ENCODE results near the gene CACNG3.
"Not testable (repeated sequence)": the region's sequence is repeated elsewhere in the genome, so short reads cannot be mapped to it uniquely, and the experiment has no call there.

Gene CACNG3

GRCh38 chr16:24281466-24281865 lies 25.3 kb downstream of the CACNG3 start:
- no peak for DNase-seq

- no peak for DNase-seq
These were observed 26.0 kb downstream of the CACNG3 start for GRCh38 chr16:24282141-24282540.

- DNase-seq = no peak
These were observed 30.7 kb downstream of the CACNG3 start for GRCh38 chr16:24286741-24287405.

DNA sequence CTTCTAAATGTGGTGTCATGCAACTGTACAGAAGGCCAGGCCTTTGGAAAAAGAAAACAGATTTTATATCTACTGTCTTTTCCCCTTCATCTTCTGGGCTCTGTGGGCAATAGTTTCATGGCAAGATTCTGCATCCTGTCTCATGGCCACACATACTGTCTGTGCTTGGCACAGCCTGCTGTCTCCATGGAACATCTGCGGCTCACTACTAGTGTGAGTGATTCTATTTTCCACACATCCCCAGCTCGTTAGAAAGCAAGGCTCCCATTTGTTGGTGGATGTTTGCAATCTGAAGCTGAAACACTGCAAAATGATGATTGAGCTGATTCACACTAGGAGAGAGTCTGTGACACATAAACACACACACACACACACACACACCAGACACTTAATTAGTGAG lies 32.4 kb downstream of the CACNG3 start:
- no peak for DNase-seq

DNA sequence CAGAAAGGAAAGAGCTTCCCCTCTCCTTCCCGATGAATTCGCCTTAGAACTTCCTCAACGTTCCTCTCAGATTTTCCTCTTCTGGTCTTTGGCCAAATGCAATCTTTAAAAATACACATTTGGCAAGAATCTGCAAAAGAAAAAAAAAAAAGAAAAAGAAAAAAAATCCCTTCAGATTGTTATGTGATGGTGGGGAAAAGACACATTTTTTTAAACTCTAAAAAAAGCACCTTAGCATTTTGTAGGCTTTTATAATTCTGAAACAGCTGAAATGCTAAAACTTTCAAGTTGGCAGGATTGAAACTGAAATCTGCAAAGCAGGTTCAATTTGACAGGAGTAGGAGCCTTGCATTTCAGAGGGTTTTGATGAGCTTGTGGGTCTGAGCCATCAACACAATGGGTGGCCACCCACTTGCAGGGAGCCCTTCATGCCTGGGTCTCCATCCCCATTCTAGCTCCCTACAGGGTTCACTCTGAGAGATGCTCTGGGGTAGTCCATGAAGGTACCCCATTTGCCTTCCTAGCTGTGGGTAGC lies 33.1 kb downstream of the CACNG3 start:
- no peak for DNase-seq

DNA sequence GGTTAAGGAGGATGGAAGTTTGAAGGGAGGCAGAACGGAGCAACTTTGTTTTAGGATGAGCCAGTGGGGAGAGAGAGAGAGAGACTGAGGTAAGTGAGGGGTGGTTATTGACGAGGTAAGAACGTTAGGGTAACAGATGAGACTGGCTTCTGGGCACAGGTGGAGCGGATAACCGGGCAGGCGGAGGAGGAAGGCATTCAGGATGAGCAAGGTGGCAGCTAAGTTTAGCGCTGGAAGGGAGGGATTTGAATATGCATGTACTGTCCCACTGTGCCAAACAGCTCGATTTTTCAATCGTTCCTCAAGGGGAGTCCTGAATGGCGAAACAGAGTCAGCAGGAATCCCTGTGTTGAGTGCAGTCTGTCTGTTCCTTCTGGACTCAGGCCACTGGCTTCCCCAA lies 35.8 kb downstream of the CACNG3 start:
- no peak for DNase-seq

DNA sequence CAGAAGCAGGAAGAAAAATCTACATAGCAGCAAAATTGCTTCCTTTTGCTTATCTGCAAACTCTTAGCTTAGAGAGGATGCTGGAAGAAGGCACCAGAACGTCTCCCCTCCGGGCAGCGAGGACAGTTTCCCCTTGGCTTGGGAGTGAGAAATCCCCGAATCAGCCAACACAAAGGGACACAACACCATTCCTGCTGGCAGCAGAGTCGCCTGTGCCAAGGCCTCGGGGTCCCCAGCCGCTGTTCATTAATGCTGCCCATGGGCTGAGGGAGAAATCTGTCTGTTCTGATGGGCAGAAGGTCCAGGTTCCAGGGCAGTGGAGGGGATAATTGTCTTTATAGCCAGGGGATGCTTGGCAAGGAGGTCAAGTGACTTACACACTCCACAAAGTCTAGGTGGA lies 38.0 kb downstream of the CACNG3 start:
- DNase-seq = no peak

DNA sequence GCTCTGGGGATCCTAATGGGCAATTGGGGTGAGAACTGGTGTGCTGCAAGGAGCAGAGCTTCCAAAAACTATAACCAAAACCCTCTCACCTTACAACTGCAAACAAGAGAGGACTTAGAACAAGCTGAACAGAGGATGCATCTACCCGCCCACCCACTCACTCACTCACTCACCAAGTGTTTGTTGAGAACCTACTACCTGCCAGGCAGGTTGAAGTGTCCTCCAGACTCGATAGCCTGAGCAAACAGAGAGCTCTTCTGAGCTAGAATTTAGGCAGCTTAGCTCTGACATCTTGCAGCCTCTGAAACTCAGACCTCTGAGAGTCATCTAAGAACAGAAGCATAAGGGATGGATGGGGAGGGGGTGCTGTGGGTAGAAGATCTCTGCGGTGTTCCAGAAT lies 41.2 kb downstream of the CACNG3 start:
- DNase-seq = no peak

- no peak for DNase-seq
These were observed 42.5 kb downstream of the CACNG3 start for GRCh38 chr16:24298548-24299167.

- DNase-seq = not testable (repeated sequence)
These were observed 44.6 kb downstream of the CACNG3 start for GRCh38 chr16:24300750-24301149.

GRCh38 chr16:24302636-24303035 lies 46.5 kb downstream of the CACNG3 start:
- DNase-seq = no peak

DNA sequence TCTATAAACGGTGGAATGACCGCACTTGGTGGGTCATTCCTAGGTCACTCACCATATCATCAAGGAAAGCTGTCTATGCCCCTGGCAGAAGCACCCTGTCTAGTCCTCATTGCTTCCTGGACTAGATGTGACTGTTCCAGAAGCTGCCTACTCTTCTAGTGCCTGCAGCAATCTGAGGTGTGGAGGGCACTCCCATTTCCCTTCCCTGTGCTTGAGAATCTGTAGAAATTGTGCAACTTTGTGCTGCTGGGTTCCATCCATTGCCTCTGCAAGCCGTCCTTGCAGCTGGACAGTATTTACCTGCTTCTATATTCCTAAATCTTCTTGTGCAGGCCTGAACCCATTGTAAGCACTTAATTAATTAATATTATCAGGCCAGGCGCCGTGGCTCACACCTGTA lies 52.1 kb downstream of the CACNG3 start:
- no peak for DNase-seq

DNA sequence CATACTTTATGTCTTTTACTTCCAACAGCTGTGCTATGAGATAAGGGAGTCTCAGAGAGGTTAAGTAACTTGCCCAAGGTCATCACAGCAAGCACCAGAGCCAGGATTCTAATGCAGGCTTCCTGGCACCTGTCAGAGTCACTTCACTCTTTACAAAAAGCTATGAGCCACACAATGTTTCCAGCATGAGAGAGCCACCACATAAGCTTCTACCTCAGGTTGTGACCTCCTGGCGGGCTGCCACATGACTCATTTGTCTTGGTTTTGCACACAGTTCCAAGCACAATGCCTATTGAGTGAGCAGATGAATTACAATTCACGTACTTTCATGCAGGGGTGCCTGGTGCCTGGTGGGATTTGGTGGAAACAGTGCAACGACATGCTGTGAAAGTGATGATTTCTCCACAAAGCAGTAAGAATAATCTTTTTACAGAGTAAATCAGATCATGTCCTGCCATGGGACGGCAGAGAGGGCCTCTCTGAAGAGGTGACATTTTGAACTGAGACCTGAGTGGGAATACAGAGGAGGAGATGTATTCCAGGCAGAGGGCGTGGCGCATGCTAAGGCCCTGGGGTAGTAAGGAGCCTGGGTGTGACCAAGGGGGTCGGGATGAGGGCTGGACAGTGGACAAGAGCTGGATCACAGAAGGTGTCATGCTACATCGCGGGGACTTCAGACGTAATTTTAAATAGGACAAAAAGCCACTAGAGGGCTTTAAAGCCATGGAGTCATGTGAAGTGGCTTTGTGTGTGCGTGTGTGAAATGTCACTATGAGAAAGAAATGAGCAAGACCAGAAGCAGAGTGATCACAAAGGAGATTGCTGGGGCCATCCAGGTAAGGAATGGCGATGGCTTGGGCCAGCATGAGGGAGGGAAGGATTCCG lies 53.4 kb downstream of the CACNG3 start:
- DNase-seq = no peak

DNA sequence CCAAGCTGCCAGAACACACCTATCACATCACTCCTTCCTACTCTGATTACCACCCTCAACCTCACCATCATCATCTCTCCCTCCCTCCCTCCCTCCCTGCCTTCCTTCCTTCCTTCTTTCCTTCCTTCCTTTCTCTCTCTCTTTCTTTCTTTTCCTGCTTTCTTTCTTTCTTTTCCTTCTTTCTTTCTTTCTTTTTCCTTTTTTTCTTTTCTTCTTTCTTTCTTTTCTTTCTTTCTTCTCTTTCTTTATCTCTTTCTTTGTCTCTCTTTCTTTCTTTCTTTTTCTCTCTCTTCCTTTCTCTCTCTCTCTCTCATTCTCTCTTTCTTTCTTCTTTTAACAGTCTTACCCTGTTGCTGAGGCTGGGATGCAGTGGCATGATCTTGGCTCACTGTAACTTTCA lies 59.2 kb downstream of the CACNG3 start:
- DNase-seq = no peak

DNA sequence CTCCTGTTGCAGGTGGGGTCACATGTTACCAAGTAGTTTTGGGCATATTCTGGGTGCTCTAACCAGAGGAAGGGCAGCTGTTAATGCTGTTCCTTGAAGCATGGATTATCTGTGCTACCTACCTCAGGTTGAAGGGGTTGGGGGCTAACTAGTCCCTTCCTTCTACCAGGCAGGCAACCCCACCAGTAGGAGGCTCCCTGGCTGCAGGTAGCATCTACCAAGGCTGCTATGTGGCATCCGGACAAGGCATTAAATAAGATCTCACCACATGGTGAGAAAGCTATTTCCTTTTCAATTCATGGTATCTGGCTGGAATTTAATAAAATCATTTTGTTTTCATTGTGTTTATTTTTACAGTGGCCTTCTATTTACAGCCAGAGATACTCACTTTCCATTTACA lies 62.5 kb downstream of the CACNG3 start:
- no peak for DNase-seq

GRCh38 chr16:24319126-24319814 lies 63.1 kb downstream of the CACNG3 start:
- DNase-seq = no peak

- DNase-seq = no peak
These were observed 66.0 kb downstream of the CACNG3 start for GRCh38 chr16:24322106-24322505.

- DNase-seq = no peak
These were observed 68.3 kb downstream of the CACNG3 start for GRCh38 chr16:24324421-24324820.

DNA sequence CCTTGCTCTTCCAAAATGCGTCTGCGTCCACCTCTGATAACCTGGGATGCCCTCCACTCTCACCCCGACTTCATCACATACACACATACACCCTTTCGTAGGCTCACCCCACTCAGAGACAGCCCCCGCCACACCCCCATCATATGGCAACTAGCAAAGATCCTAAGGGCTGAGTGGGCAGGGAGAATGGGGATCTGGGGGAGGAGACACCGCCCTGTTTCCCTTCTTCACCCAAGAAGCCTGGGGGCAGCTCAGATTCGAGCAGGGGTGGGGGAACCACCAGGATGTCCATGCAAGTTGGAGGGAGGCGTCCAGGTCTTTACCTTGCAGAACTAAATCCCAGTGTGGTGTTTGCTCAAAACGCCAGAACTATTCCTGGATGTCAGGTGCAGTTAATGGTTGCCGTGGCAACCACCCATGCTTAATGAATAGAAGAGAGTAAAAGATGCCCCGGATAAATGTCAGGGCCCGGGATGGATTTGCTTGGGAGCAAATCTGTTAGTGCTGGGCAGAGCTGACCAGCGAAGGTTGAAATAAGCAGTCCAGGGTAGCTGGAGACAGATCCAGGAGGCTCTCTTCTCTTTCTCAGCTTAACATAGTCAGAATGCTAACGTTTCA lies 72.8 kb downstream of the CACNG3 start:
- no peak for DNase-seq

DNA sequence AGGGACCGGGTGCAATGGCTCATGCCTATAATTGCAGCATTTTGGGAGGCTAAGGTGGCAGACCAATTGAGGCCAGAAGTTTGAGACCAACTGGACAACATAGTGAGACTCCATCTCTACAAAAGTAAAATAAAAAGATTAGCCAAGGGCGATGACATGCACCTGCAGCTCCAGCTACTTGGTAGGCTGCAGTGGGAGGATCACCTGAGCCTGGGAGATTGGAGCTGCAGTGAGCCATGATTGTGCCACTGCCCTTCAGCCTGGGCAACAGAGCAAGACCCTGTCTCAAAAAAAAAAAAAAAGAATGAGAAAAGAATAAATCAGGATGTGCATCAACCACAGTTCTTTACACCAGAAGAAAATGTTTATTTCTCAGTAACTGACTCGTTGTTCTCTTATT lies 76.0 kb downstream of the CACNG3 start:
- DNase-seq = no peak

DNA sequence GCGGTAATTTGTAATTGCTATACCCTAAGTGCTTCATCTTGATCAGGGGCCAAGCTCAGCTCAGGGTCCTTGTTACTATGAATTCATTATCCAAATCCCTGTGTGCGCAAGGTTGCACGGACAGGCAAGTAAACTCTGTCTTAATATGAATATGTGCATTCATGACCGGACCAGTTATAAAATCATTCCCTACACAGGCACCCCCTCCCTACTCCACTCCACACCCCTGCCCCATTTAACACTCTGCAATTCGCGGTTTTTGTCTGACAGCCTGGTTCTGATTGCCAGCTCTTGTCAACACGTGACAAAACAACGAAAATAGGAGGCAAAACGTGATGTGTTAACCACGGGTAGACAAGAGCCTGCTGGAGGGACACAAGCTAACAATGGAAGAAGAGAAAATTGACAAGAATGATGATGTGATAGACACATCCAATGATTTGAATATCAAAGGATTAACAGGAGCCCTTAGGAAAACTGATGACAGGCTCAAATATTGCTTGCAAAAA lies 76.5 kb downstream of the CACNG3 start:
- no peak for DNase-seq

DNA sequence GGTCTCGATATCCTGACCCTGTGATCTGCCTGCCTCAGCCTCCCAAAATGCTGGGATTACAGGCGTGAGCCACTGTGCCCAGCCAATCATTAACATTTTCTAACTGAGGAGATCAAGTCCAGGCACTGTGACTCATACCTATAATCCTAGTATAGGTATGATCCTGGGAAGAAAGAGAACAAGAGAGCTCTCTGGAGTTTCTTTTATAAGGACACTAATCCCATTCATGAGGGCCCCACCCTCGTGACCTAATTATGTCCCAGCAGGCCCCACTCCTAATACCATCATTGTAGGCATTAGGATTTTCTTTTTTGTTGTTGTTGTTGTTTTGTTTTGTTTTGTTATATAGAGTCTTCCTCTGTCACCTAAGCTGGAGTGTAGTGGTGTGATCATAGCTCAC lies 80.4 kb downstream of the CACNG3 start:
- no peak for DNase-seq
